Measurements from ENCODE around the gene TOMM22.

The TOMM22 gene

DNA sequence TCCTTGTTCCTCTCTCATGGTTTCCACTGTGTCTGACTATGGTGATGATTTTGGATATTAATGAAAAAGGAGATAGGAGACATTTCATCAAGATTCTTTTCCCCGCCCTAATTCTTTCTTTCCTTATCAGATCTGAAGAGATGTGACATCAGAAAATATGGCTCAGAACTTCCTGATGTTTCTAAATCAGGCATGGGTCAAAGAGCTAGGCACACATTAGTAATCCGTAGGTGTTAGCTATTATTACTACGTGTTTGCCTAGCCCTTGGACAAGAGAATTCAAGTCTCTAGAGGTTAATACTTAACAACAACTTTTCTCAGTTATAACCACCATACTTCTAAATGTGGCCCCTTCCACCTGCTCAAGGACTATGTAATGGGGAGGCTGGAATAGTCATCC, 13.2 kb downstream of the TOMM22 start:
- DNase-seq = no peak

DNA sequence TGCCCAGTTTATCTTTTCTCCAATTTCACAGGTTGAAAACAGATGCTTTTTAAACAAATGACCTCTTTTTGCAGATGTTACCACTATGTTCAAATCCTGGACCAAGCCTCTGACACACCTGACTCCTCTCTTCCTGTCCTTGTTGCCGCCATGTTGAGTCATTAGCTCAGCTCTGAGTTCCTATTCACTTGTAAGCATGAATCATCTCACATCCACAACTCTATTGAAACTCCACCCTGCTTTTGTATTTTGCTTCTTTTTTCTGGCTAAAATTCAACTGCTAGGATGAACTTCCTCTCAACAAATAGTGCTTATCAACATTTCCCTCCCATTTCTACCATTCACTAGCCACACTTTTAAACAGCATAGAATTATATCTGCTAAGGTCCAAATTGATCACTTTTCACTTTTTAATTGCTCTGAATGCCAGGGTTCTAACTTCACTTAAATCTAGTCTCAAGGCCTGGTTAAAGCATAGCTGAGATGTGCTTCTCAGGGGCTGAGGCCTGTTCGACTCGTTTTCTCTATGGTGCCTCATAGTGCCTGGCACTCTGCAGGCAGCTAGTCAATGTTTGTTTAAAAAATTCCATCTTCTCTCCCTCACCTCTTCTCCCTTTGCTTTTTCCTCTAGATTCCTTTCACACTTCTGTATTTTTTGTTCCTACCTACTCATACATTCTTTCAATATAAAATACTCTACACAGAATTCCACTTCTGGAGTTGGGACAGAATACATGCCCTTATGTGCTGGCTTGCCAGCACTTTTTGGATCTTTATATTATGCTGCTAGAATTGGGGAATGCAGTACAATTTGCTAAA, 15.1 kb downstream of the TOMM22 start:
- no peak for DNase-seq

DNA sequence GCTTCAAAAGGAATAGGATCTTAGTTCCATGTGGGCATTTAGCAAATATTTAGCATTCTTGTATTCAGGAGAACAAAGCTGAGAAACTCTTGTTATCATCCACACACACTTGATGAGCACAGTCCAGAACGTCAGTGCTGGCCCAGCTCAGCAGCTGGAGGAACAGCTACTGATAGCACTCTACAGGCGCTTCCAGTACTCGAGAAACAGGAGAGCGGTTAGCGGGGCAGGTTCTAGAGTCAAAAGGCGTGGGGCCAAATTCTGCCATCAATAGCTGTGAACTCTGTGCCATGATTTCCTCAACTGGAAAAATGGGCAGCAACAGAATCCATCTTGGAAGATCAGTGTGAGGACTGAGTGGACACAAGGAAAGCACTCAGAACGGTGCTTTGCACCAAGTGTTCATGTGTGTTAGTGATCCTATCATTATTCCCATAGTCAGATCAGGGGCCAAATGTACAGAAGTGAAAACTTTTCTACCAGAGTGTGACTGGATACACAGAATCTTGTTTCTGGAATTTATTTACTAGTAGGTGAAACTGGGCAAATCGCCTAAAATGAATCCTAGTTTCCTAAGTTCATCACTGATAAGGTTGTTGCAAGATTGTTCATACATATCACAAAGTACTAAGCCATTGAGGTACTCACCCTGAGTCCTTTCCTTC, 15.8 kb downstream of the TOMM22 start:
- peak in 2 of 58 donors; percentile 15 to 20 for DNase-seq

DNA sequence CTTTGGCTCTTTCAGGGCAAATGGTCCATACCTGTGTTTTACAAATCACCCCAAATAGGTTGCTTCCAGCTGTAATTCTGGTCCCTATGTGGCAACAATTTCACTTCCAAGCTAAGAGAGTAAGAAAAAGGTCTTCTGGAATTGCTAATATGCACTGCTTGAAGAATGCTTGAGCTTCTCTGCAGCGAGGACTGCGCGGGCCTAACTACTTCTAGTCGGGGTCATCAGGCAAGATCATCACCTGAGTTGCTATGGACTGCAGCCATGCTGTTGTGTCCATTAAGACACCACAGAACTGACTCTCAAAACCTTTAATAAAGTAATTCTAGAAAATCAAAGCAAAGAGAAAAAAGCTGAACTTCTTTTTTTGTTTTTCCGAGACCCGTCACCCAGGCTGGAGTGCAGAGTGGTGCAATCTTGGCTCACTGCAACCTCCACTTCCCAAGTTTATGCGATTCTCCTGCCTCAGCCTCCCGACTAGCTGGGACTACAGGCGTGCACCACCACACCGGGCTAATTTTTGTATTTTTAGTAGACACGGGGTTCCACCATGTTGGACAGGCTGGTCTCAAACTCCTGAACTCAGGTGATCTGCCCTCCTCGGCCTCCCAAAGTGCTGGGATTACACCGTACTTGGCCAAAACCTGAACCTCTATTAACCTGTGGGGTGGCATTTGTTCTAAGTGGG, 16.8 kb downstream of the TOMM22 start:
- DNase-seq = no peak

DNA sequence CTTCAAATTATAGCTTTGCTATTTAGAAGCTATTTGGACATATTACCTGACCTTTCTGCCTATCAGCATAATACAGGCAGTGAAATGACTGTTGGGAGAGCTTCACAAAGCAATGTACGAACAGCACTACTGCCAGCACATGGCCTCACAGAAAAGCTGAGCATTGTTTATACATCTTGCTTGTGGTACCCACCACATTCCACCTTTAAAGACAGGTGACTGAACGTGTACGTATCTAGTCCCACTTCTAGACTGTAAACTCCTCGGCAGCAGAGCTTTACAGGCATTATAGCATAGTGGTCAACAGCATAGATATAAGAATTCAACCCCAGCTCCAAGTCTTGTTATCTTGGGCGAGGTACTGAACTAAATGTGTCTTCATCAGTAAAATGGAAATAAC, 17.4 kb downstream of the TOMM22 start:
- no peak for DNase-seq

DNA sequence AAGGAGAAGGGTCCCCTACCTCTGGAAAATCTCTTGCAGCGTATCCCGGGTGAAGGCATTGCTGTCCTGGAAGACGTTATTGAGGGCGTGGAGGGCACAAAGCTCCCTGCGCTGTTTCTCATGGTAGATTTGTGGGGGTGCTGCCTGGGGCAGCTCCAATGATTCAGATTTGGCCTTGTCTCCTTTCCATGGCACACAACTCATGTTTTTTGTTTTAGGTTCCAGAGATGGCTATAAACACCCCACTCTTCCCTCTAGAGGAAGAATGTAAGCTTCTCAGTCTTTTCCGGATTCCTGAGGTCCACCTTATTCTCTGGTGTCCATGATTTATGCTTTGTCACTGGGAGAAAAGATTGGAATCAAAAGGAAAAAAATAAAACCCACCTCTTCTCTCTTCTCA, 18.0 kb downstream of the TOMM22 start:
- DNase-seq = no peak

DNA sequence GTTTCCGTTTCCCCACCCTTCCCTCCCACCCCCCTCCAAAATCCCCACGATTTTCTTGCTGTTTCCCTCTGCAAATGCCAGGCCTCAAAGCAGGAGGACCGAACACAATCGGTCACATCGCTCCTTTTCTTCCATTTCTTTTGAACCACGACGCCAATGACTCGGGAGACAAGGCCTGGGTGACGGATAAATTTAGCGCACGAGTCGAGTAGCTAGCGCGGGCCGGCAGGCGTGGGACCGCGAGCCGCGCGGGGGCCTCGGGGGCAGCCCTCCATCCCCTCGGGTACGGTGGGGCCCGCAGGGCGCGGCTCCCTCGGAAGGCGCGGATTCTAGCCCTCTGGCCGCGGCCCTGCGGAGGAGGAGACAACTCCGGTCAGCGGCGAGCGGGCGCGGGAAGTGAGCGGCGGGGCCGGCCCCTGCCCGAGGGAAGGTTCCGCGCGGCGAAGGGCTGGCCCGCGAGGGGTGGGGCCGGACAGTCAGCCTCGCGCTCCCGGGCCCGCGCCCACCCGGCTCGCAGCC, 18.6 kb downstream of the TOMM22 start:
- DNase-seq = peak in 8 of 58 donors; percentile 24 to 82 (median 58)

DNA sequence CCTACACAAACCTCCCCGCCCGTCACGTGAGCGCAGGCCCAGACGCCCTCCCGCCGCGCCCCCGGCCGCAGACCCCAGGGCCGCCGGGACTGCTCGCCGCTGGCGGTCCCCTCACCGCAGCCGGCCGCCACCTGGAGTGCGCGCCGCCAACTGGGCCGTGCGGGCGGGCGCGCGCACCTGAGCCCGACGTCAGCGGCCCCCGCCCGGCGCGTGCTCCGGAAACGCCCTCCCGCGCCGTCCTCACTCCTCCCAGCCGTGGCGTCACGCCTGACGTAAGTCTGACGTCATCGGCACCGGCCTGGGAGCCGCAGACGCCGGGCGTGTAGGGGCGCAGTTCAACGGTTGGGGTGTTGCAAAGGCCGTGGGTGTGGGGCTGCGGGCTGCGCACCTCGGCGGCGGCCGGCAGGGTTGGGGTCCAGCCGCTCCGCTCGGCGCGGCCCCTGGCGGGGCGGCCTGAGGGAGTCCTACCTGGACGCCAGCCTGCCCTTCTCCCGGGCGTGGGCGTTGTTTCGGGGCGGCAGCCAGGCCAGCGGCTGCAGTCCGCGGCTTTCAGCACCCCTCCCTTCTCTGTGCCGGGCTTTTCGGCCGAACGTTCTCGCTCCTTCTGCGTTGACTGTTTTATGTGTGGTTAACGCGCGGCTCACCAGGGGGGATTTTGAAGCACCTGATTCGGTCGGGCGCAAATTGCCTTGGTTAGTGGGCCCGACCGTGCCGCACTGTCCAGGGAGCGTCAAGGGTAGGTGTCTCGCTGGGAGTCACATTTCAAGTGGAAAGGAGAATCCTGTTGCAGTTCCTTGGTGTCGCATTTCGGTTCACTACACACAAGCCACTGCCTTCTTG, 19.3 kb downstream of the TOMM22 start, which contains the start of gene JOSD1:
Gene JOSD1, minus strand, starts transcription at position 155 of the 840 bp plus-strand sequence. CDS start 956 bp downstream, outside the sequence.
- peak; percentile 51 to 96 (median 90) for DNase-seq

DNA sequence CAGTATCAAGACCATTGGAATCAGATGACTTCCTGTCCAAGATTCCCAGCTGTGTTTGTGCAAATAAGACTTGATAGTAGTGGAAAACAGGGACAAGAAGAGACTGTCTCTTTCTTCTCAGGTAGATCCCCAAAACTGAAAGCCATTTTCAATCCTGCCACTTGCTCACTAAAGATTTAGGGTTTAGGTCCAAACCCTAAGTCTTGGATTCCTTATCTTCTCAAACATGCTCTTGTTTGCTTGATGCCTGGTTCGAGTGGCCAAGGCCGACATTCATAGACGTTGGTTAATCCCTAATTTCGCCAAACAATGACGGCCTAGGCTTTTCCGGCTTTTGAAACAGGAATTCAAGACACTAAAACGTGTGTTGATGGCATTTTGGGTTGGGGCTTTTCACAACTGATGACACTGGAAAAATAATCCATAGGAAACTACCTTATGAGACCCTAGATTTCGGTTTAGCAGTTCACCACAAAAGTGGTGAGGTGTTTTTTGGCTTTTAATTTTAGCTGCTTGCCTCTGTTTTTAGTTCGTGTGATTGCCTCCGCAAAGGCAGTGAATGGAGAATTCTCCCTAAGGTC, 23.0 kb downstream of the TOMM22 start:
- no peak for DNase-seq

DNA sequence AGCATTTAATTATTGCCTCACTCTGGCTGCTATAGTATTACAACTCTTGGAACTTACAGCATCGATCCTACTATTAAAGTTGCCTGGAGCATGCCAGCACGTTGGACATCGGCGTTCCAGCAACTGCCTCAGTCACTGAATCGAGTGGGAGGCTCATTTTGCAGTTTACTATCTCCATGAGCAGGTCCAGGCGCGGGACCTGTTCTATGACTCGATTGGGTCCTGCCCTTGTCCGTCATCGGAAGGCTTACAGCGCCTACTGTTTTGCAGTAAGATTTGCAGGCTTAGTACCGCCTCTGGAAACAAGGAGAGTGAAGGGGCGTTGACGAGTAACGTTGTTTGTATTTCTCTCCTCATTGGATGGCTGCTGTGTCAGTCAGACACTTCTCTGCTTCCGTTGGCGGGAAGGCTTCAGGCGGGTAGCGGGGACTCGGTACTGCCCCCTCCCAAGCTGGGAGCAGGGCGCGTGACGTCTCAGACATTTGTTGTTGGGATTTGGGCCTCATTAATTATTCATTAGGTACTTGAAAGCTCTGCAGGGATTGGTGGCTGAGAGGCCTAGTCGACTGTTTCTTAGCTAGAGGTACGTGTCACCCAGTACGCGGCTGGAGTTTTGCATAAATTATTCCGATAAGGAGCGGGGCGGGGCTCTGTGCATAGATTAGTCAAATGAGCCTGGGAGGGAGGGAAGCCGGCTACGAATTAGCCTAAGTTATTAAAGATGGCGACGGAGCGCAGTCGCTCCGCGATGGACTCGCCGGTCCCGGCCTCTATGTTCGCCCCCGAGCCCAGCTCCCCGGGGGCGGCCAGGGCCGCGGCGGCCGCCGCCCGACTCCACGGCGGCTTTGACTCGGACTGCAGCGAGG, 23.7 kb downstream of the TOMM22 start, which contains the start of gene GTPBP1:
Gene GTPBP1, plus strand, starts transcription at position 710 of the 866 bp plus-strand sequence. Its CDS starts 12 bp downstream, at position 722.
- peak; percentile 92 to 100 (median 99) for DNase-seq

DNA sequence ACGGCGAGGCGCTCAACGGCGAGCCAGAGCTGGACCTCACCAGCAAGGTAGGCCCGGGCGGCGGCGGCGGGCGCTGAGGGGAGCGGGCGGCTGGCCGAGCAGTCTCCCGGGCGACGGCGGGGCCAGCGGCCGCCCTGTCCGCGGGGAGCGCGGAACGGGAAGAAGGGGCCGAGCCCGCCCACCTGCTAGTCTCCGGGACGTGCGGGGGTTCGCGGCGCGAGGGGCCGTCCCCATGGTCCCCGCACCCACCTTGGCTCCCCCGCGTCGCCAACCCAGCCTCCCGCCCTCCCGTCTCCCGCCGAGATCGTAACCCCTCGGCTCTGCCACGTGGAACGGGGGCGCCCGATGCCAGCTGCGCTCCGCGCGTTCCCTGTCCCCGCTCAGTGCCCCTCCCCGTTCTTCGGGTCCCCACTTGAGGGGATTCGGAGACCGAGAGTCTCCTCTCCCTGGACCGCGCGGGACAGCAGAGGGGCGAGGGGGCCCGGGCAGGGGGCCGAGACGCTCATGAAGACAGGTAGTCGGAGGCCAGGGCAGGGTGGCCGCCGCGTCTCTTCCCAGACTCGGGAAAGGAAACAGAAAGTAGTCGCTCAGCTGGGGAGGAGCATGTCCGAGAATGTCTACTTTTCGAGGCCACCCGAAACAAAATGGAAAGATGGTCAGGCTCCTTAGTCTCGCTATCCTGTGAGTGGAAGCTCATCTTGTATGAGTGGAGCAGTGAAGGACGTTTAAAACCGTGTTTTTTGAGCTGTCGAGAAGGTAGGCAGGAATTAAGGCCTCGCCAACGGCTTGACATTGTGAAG, 24.5 kb downstream of the TOMM22 start:
- peak in 24 of 58 donors; percentile 20 to 71 (median 54) for DNase-seq

DNA sequence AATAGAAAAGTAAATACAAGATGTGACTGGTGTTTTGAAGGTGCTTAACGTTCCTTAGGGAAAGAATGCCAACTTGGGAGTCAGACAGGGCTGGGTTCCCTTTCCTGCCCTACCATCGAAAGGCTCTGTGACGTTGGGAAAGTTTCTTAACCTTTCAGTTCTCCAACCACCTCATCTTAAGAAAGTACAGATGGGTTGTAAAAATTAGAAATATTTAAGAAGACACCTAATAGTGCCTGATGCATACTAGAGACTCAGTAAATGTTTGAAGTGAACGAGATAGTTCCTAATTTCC, 25.1 kb downstream of the TOMM22 start:
- DNase-seq = no peak

DNA sequence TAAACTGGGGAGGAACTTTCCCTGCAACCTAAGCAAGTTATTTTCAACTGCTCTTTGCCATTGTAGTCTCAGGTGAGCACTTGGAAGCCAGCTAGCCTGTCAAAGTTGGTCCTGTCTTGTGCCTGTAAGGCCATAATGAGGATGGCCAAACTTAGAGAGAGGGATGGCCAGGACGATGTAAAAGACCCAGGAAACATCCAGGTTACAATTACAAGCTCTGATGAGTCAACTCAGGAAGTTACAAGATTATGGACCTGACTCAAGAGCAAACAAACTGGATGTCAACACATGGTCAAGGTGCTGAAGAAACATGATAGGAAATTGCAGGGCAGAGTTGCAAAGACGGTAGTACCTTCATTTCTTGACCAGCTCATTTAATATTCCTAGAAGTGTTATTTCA, 25.6 kb downstream of the TOMM22 start:
- no peak for DNase-seq

DNA sequence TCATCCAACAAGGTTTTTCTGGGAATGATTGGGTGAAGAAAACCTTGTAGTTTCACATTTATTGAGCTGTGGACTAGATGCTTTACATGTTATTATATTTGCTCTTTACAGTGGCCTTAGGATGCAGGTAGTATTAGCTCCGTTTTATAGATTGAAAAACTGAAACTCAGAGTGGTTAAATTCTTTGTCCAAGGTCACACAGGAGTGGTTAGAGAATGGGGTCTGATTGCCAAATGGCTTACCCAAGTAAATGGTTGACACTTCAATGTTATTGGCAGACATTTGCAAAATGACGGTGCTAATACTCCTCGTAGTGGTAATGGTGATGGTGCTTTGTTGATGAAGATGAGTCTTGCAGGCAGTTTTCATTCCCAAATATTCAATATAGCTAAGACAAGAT, 26.2 kb downstream of the TOMM22 start:
- DNase-seq = no peak

DNA sequence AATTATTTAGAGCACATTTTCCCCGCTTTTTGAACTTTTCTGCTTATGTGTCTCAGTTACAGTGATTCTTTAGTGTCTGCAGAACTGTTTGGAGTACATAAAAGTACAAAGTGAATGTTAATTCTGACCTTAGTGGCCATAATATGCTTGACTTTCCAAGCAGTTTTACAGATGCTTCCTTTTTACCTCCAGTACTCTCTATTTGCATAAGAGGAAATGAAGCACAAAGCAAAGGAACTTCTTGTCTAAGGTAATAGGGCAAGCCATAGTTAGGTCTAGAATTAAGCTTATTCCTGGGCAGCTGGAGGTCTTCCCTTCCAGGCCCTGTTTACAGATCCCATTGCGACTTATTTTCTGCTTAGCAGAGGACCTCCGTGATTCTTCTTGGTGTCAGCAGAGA, 27.5 kb downstream of the TOMM22 start:
- no peak for DNase-seq

DNA sequence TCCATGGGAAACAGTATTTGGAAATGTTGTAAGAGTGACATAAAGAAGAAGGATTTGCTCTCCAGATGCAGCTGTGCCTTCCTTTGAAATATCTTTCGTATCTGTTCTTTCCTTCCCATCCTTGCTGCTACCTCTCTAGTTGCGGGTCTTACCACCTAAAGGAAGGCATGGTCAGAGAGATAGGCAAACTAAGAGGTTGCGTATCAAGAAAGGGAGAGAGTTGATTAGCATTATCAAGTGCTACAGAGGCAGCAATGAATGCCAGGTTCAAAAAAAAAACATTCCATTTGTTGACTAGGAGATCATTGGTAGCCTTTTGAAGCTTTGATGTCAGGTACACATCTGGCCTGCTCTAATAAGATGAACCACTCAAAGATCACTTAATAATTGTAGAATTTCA, 28.6 kb downstream of the TOMM22 start:
- DNase-seq = no peak

DNA sequence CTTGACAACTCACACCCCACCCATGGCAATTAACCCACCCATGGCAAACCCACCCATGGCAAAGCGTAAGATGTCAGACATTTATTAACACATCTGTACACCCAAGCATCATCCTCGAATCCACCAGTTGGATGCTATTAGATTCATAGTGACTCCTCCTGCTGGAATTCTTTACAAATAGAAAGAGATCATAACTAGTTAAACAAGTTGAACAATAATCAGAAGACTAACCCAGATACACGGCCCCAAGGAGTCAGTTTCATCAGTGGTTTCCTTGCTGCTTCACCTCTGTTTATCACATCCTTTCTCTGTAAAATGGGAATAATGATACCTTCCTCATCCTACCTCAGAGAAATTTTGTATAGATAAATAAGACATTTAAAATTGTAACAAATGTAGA, 29.1 kb downstream of the TOMM22 start:
- DNase-seq = no peak

DNA sequence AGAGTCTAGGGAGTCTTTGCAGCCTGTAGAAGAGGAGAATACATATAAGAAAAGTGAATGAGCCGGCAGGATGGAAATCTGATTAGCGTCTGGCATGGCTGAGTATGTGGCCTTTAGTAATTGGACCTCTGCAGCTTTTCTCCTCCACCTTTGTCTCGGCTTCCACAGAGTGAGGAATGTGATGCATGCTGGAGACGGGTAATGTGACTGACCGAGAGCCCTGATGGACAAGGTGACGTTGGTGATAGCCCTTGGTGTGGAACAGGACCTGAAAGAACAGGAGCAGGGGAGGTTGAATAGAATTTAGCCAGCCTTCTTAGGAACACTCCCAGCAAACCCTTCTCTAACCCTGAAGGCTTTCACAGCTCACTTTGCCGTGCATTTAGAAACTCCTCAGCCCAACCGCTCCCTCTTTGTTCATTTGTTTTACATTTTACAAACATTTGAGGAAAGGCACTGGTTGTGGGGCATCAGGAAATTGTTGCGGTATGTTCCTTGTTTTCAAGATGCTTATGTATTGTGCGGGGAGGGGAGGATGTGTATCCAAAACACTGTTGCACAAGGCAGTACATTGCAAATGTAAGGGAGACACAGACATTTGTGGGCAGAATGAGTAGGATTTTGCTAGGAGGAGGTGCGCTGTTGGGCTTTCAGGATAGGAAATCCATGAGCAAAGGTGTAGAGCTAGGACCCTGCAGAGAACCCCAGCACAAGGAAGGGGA, 30.9 kb downstream of the TOMM22 start:
- no peak for DNase-seq

Data from anterior cingulate cortex (tissue), 58 donors.